DOHH2 (cell line): Measurements from ENCODE around the gene ALS2CL.

Experiments
- H3F3A ChIP-seq: fragments of 200-600 bp; sonication (generic), shearing (Covaris generic); 2 replicates; pipeline ENCODE4 v1.6.0; 2016; ENCODE audit warnings: antibody characterized with exemption, mild to moderate bottlenecking; ENCODE audit not compliant: control insufficient read depth, insufficient read depth
- H3K27ac ChIP-seq: fragments of 200-600 bp; sonication (generic); 2 replicates; pipeline ENCODE4 v1.5.1; 2014; ENCODE audit warnings: low read depth, mild to moderate bottlenecking, low read length, moderate library complexity
- H3K27me3 ChIP-seq: fragments of 200-600 bp; sonication (generic); 2 replicates; pipeline ENCODE4 v1.6.1; 2014; ENCODE audit warnings: mild to moderate bottlenecking, low read length, mixed read lengths; ENCODE audit not compliant: control insufficient read depth
- H3K36me3 ChIP-seq: fragments of 200-600 bp; sonication (generic); 2 replicates; pipeline ENCODE4 v1.6.1; 2014; ENCODE audit warnings: mild to moderate bottlenecking, low read length, moderate library complexity, mixed read lengths; ENCODE audit not compliant: control insufficient read depth
- H3K4me1 ChIP-seq: fragments of 200-600 bp; sonication (generic); 2 replicates; pipeline ENCODE4 v1.6.1; 2014; ENCODE audit warnings: mild to moderate bottlenecking, low read length, mixed read lengths; ENCODE audit not compliant: control insufficient read depth
- H3K4me2 ChIP-seq: fragments of 200-600 bp; sonication (generic); 2 replicates; pipeline ENCODE4 v1.6.0; 2014; ENCODE audit warnings: mild to moderate bottlenecking, low read length, moderate library complexity
- H3K4me3 ChIP-seq: fragments of 200-600 bp; sonication (generic); 2 replicates; pipeline ENCODE4 v1.5.1; 2014; ENCODE audit warnings: mild to moderate bottlenecking, low read length, mixed read lengths
- H3K79me2 ChIP-seq: fragments of 200-600 bp; sonication (generic); 2 replicates; pipeline ENCODE4 v1.6.1; 2014; ENCODE audit warnings: mild to moderate bottlenecking, low read length, mixed read lengths; ENCODE audit not compliant: control insufficient read depth
- H3K9me2 ChIP-seq: fragments of 200-600 bp; sonication (generic); replicated peaks from 2 replicates; pipeline ENCODE4 v1.6.1; 2014; ENCODE audit warnings: mild to moderate bottlenecking, low read length, mixed read lengths; ENCODE audit not compliant: control insufficient read depth
- H3K9me3 ChIP-seq: fragments of 200-600 bp; sonication (generic); 2 replicates; pipeline ENCODE4 v1.6.1; 2014; ENCODE audit warnings: antibody characterized with exemption, low read length, mixed read lengths; ENCODE audit not compliant: control insufficient read depth, insufficient read depth
- H4K20me1 ChIP-seq: fragments of 200-600 bp; sonication (generic); 2 replicates; pipeline ENCODE4 v1.6.0; 2014; ENCODE audit warnings: low read depth, mild to moderate bottlenecking, antibody characterized with exemption, low read length, moderate library complexity; ENCODE audit not compliant: control insufficient read depth, insufficient read depth
- EZH2phosphoT487 ChIP-seq: fragments of 200-600 bp; sonication (generic); IDR thresholded peaks from 2 replicates; pipeline ENCODE4 v1.6.1; 2017; ENCODE audit warnings: borderline replicate concordance, mild to moderate bottlenecking, antibody characterized with exemption, low read length, moderate library complexity, mixed read lengths
- TF ChIP-seq, protein P1 (sequence below): fragments of 200-600 bp; sonication (generic); IDR thresholded peaks from one replicate; pipeline ENCODE4 v1.5.1; 2014; ENCODE audit warnings: antibody characterized with exemption, mild to moderate bottlenecking, low read depth, low read length; ENCODE audit not compliant: poor library complexity, severe bottlenecking

The ALS2CL gene

DNA sequence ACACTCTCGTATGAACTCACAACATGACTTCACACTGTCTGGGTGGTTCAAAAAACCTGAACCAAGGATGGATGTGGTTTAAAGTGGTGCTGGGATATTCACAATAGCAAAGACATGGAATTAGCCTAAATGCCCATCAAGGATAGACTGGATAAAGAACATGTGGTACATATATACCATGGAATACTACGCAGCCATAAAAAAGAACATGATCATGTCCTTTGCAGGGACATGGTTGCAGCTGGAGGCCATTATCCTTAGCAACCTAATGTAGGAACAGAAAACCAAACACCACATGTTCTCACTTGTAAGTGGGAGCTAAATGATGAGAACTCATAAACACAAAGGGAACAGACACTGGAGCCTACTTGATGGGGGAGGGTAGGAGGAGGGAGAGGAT, 27.5 kb upstream of the ALS2CL start:
- Histone ChIP-seq H3K79me2 (no peaks in the 10 kb centered on the region), H3K27ac (no peak overlapping the region), H3K9me2 (no peaks in the 10 kb centered on the region)

DNA sequence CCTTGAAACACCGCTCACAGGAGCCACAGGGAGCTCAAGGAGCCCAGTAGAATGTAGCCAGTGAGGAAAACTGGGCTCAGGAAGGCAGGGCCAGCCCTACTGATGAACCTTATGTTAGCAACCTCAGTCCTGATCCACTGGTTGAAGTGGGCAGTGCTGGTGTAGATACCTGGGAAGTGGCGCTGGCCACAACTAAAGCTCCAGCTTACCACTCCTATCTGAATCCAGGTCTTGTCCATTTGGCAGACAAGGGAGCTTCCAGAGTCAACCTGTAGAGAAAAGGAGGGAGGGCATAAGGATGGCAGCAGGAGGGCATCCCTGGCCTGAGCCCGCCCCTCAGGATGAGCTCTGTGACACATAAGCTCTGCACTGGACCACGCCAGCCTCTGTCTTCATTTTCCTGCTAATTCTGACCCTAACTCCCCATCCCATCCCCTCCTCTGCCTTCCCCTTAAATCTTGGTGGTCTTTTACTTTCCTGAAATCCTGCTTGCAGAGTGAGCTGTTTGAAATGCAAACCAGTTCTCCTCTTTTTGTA, 26.3 kb upstream of the ALS2CL start:
- Histone ChIP-seq H3K4me2 (no peak overlapping the region), H3K79me2 (no peaks in the 10 kb centered on the region), H3K4me3 (no peak overlapping the region), H3K36me3 (no peaks in the 10 kb centered on the region), H3K9me2 (no peaks in the 10 kb centered on the region), H3K27me3 (peaks cover 8% of the 10 kb centered on the region; the same call in 1 of the 2 replicates), H3K27ac (no peak overlapping the region), H3K4me1 (no peaks in the 10 kb centered on the region), H3K9me3 (no peaks in the 10 kb centered on the region), H3F3A (no peaks in the 10 kb centered on the region), H4K20me1 (no peaks in the 10 kb centered on the region)
- TF ChIP-seq EZH2phosphoT487: no peak
- TF ChIP-seq, protein P1, sequence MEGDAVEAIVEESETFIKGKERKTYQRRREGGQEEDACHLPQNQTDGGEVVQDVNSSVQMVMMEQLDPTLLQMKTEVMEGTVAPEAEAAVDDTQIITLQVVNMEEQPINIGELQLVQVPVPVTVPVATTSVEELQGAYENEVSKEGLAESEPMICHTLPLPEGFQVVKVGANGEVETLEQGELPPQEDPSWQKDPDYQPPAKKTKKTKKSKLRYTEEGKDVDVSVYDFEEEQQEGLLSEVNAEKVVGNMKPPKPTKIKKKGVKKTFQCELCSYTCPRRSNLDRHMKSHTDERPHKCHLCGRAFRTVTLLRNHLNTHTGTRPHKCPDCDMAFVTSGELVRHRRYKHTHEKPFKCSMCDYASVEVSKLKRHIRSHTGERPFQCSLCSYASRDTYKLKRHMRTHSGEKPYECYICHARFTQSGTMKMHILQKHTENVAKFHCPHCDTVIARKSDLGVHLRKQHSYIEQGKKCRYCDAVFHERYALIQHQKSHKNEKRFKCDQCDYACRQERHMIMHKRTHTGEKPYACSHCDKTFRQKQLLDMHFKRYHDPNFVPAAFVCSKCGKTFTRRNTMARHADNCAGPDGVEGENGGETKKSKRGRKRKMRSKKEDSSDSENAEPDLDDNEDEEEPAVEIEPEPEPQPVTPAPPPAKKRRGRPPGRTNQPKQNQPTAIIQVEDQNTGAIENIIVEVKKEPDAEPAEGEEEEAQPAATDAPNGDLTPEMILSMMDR: no peak

More for the DNA sequence above, 27.5 kb upstream of the ALS2CL start:
- Histone ChIP-seq H3K4me1 (no peaks in the 10 kb centered on the region), H3K4me2 (no peak overlapping the region), H3K36me3 (no peaks in the 10 kb centered on the region), H3F3A (no peaks in the 10 kb centered on the region), H4K20me1 (no peaks in the 10 kb centered on the region), H3K4me3 (no peak overlapping the region), H3K27me3 (peaks cover 9% of the 10 kb centered on the region; the same call in 1 of the 2 replicates), H3K9me3 (no peaks in the 10 kb centered on the region)
- TF ChIP-seq, protein P1: no peak
- no peak for TF ChIP-seq EZH2phosphoT487

DNA sequence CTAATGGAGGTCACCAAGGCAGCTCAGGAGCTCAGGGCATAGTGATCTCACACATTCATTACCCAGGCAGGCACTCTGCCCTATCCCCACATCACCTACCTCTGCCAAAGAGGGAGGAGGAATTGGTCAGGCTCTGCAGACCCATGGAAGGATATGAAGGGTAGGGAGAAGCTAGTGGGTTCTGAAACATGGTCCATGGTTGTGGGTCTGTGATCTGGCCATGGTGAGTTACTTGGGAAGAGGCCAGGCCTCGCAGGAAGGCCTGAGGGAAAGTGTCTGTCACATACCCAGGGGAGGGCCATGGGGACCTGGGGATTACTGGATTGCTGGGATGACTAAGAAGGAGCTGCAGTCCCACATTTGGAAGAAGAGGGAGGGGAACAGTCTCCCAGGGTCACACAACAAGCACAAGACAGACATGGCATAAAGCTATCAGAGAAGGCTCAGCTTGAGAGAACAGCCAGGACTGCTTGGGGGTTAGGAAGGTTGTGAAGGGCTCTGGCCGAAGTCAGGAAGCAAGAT, 25.6 kb upstream of the ALS2CL start:
- Histone ChIP-seq H3K79me2 (no peaks in the 10 kb centered on the region), H3K36me3 (no peaks in the 10 kb centered on the region), H3K9me3 (no peaks in the 10 kb centered on the region), H3K4me1 (no peaks in the 10 kb centered on the region), H3K4me3 (no peak overlapping the region), H3K27me3 (peaks cover 8% of the 10 kb centered on the region; the same call in 1 of the 2 replicates), H3K4me2 (no peak overlapping the region), H3K27ac (no peak overlapping the region), H3F3A (no peaks in the 10 kb centered on the region), H3K9me2 (no peaks in the 10 kb centered on the region), H4K20me1 (no peaks in the 10 kb centered on the region)
- TF ChIP-seq EZH2phosphoT487: no peak
- TF ChIP-seq, protein P1: no peak
